Ectodermal cell (in vitro differentiated cells): ENCODE results near the gene TMEFF1.
"Not testable (repeated sequence)": the region's sequence is repeated elsewhere in the genome, so short reads cannot be mapped to it uniquely, and the experiment has no call there.

Source experiments
- H3K27ac ChIP-seq: 2 replicates; pipeline ENCODE4 v1.7.0; 2013; ENCODE audit warnings: mild to moderate bottlenecking, low read depth, low read length; ENCODE audit not compliant: insufficient read depth, poor library complexity, severe bottlenecking
- H3K27me3 ChIP-seq: 2 replicates; pipeline ENCODE4 v1.7.0; 2013; ENCODE audit warnings: mild to moderate bottlenecking, low read length; ENCODE audit not compliant: insufficient read depth, control insufficient read depth, poor library complexity, severe bottlenecking
- H3K36me3 ChIP-seq: one replicate; pipeline ENCODE4 v1.7.0; 2013; ENCODE audit warnings: low read length; ENCODE audit not compliant: control insufficient read depth, insufficient read depth
- H3K4me1 ChIP-seq: one replicate; pipeline ENCODE4 v1.7.0; 2013; ENCODE audit warnings: low read length; ENCODE audit not compliant: control insufficient read depth, insufficient read depth
- H3K4me3 ChIP-seq: 2 replicates; pipeline ENCODE4 v1.7.0; 2013; ENCODE audit warnings: low read depth, low read length, control low read depth; ENCODE audit not compliant: insufficient read depth
- H3K9me3 ChIP-seq: 2 replicates; pipeline ENCODE4 v1.7.0; 2013; ENCODE audit warnings: mild to moderate bottlenecking, low read length, moderate library complexity; ENCODE audit not compliant: control insufficient read depth
- WGBS, 2 experiments: methylation state at CpG; one replicate each; pipeline ENCODE4 v1.1.7; 2013; ENCODE audit warnings: missing lambda C conversion rate in 2 of 2; 5-methylcytosine and 5-hydroxymethylcytosine counted together

The TMEFF1 gene

DNA sequence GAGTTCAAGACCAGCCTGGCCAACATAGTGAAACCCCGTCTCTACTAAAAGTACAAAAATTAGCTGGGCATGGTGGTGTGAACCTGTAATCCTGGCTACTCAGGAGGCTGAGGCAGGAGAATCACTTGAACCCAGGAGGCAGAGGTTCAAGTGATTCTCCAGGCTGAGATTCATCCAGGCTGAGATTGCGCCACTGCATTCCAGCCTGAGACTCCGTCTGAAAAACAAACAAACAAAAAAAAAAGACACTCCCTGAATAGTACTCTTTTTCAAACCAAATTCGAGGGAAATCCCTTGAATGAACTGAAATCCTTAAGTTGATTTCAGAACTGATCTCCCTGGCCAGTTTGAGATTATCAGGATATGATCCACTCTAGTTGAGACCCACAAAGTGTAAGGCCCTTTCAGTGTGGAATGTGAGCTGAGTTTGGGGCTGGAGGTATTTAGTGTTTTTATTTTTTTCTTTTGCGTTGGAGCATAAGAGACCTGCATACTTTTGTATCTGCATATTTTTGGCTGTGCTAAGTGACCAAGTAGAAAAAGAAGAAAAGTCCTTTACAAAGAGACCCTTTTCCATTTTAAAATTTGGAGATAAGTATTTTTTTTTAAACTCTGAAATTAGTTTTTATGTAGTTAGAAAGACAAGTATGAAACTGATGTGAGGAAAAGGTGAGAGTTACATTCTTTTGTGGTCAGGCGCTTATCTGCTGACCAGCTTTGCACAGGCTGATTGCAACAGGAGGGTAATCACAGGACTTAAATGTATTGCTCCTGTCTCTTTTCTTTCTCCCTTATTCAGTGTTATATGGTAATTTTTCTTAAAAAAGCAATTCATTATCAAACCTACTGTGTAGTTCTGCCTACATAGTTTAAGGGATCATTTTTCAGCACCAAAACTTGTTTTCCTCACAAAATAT lies 42.9 kb downstream of the TMEFF1 start:
- Histone ChIP-seq H3K9me3 (no peaks in the 10 kb centered on the region), H3K4me3 (no peak overlapping the region), H3K27me3 (no peaks in the 10 kb centered on the region), H3K4me1 (no peaks in the 10 kb centered on the region), H3K36me3 (peaks cover 23% of the 10 kb centered on the region), H3K27ac (no peak overlapping the region)
- WGBS, 2 experiments: 89 to 90% methylated on average over 5 to 6 of the region's 6 CpGs

DNA sequence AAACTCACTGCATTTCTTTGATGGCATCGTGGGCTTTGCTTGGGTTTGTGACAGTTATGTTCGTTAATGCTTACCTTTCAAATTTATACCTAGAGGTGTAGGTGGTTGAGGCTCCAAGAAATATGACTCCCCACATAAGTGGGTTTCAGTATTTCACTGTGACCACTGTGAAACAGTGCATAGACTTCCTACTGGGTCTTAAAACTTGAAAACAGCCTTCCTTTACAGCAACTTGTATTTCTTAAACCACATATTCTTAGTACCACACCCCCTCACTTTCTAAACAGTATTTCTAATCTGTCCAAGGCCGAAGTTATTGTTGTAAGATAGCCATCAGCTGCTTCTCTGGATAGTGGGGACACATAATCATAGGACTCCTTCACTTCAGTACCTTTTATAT lies 48.3 kb downstream of the TMEFF1 start:
- Histone ChIP-seq H3K36me3 (peaks cover 43% of the 10 kb centered on the region), H3K4me3 (no peak overlapping the region), H3K27ac (no peak overlapping the region), H3K4me1 (no peaks in the 10 kb centered on the region), H3K9me3 (no peaks in the 10 kb centered on the region), H3K27me3 (no peaks in the 10 kb centered on the region)
- 100% methylated on average over 1 to 3 of the region's 3 CpGs for WGBS, 2 experiments

DNA sequence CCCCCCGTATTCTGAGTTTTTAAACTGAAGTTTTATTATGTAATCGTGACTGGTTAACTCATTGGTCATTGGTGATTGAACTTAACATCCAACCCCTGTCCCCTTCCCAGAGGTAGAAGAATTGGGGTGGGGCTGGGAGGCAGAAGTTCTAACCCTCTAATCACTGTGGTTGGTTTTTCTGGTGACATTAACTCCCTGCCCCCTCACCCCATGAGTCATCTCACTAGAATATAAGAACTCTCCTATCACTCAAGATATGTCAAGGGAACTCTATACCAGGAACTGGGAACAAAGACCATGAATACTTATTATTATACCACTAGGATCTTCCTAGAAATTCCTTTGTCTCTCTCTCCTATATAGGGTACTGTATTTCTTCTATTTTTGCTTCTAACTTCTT lies 52.6 kb downstream of the TMEFF1 start:
- Histone ChIP-seq H3K27ac (no peak overlapping the region), H3K36me3 (peaks cover 37% of the 10 kb centered on the region), H3K27me3 (no peaks in the 10 kb centered on the region), H3K4me1 (no peaks in the 10 kb centered on the region), H3K4me3 (no peak overlapping the region), H3K9me3 (no peaks in the 10 kb centered on the region)
- WGBS, 2 experiments: 99 to 100% methylated on average over 1 to 2 of the region's 2 CpGs

DNA sequence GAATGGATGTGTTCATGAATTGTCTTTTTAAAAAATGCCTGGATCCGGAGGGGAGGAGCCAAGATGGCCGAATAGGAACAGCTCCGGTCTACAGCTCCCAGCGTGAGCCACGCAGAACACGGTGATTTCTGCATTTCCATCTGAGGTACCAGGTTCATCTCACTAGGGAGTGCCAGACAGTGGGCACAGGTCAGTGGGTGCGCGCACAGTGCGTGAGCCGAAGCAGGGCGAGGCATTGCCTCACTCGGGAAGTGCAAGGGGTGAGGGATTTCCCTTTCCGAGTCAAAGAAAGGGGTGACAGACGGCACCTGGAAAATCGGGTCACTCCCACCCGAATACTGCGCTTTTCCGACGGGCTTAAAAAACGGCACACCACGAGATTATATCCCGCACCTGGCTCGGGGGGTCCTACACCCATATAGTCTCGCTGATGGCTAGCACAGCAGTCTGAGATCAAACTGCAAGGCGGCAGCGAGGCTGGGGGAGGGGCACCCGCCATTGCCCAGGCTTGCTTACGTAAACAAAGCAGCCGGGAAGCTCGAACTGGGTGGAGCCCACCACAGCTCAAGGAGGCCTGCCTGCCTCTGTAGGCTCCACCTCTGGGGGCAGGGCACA lies 54.3 kb downstream of the TMEFF1 start:
- 91 to 92% methylated on average over 26 to 27 of the region's 30 CpGs for WGBS, 2 experiments
- H3K4me3 ChIP-seq, H3K27me3 ChIP-seq, H3K4me1 ChIP-seq, H3K27ac ChIP-seq, H3K9me3 ChIP-seq: not testable (repeated sequence)
- peaks cover 28% of the 10 kb centered on the region for H3K36me3 ChIP-seq

DNA sequence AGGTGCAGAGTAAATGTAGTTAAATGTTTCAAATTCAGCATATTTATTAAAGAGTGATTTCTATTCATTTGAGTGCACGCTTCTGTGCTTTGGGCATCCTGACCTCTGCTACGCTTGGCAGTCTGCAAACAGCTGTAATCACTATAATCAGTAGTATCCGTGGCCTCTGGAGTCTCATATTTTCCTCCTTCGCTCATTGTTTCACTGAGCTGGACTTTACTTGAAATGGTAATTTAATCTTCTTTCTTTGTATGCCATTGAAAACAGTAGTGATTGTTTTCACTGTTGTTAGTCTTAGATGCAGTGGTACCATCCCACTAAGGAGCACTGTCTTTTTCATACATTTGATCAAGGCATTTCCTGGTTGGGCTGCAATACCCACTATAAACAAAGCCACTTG lies 61.5 kb downstream of the TMEFF1 start:
- 90 to 93% methylated on average over 4 of the region's 4 CpGs for whole genome bisulfite sequencing, 2 experiments
- peaks cover 7% of the 10 kb centered on the region for H3K36me3 ChIP-seq
- no peaks in the 10 kb centered on the region for H3K9me3 ChIP-seq
- no peaks in the 10 kb centered on the region for H3K27me3 ChIP-seq
- no peak overlapping the region for H3K27ac ChIP-seq
- no peak overlapping the region for H3K4me3 ChIP-seq
- no peaks in the 10 kb centered on the region for H3K4me1 ChIP-seq

DNA sequence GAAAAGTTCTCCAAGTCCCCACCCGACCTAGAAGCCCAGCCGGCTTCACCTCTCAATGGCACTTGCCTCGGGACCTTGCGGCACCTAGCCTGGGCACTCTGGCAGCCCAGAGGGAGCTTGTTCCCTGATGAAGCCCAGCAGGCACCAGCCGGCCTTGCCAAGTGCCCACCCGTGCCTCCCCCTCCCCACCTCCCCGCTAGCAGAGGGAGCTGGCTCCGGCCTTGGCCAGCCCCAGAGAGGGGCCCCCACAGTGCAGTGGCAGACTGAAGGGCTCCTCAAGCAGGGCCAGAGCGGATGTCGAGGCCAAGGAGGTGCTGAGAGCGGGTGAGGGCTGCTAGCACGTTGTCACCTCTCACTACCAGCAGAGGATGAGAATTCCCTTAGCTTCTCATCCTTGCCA lies 67.4 kb downstream of the TMEFF1 start:
- WGBS, 2 experiments: 95 to 98% methylated on average over 12 of the region's 12 CpGs
- peaks cover 40% of the 10 kb centered on the region for H3K36me3 ChIP-seq
- no peaks in the 10 kb centered on the region for H3K9me3 ChIP-seq
- no peak overlapping the region for H3K4me3 ChIP-seq
- no peaks in the 10 kb centered on the region for H3K27me3 ChIP-seq
- no peaks in the 10 kb centered on the region for H3K4me1 ChIP-seq
- H3K27ac ChIP-seq: no peak overlapping the region

DNA sequence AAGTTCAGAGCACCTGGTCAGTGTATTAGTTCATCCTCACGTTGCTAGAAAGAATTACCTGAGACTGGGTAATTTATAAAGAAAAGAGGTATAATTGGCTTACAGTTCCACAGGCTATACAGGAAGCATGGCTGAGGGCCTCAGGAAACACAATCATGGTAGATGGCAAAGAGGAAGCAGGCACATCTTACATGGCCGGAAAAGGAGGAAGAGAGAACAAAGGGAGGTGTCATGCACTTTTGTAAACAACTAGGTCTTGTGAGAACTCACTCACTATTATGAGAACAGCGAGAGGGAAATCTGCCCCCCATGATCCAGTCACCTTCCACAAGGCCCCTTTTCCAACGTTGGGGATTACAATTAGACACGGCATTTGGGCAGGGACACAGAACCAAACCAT lies 76.1 kb downstream of the TMEFF1 start:
- peaks cover 53% of the 10 kb centered on the region for H3K36me3 ChIP-seq
- H3K4me1 ChIP-seq: no peaks in the 10 kb centered on the region
- no peak overlapping the region for H3K4me3 ChIP-seq
- H3K9me3 ChIP-seq: no peaks in the 10 kb centered on the region
- H3K27ac ChIP-seq: no peak overlapping the region
- no peaks in the 10 kb centered on the region for H3K27me3 ChIP-seq
- 93% methylated on average over 5 of the region's 5 CpGs for WGBS, 2 experiments

DNA sequence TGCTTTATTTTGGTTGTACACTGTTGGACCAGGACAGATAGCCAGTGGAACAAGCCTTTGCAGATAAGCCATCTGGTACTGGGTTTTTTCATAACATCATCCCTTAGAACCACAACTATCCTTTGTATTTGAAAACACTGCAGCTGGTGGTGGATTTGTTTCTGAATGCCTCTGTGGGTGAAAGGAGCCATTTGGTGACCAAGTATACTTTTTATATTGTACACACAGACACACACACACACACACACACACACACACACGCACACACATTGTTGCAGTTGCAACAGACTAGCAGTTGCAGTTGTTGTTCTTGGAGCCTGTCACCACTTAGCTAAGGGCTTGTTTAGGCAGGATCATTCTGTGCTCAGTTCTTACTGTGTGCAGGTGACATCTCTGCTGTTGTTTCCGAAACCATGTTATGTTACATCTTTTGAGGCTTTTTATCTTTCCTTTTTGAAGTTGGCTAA lies 82.0 kb downstream of the TMEFF1 start:
- Histone ChIP-seq H3K4me3 (no peak overlapping the region), H3K27me3 (no peaks in the 10 kb centered on the region), H3K9me3 (no peaks in the 10 kb centered on the region), H3K36me3 (peaks cover 31% of the 10 kb centered on the region), H3K4me1 (no peaks in the 10 kb centered on the region), H3K27ac (no peak overlapping the region)
- WGBS, 2 experiments: 71 to 80% methylated on average over 2 of the region's 2 CpGs

DNA sequence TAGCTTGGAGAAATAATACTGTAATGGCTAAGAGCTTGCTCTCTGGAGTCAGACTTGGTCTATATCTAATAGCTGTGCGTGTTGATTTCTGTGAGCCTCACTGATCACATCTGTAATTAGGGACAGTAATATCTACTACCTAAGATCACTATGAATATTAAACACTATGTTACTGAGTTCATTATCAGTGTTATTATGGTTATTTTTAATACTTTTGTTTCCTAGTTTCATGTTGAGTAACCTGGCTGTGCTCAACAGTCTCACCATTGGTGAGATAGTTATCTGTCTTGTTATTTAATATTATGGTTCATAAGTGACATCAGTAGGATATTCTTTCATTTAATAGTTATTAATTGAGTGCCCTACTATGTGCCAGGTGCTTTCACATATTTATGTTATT lies 82.5 kb downstream of the TMEFF1 start:
- Histone ChIP-seq H3K27me3 (no peaks in the 10 kb centered on the region), H3K4me1 (no peaks in the 10 kb centered on the region), H3K9me3 (no peaks in the 10 kb centered on the region), H3K36me3 (peaks cover 26% of the 10 kb centered on the region), H3K4me3 (no peak overlapping the region), H3K27ac (no peak overlapping the region)
- WGBS, 2 experiments: 89% methylated on average over 1 of the region's 1 CpG; no CpG with 5 or more reads in 1 of the 2 experiments

DNA sequence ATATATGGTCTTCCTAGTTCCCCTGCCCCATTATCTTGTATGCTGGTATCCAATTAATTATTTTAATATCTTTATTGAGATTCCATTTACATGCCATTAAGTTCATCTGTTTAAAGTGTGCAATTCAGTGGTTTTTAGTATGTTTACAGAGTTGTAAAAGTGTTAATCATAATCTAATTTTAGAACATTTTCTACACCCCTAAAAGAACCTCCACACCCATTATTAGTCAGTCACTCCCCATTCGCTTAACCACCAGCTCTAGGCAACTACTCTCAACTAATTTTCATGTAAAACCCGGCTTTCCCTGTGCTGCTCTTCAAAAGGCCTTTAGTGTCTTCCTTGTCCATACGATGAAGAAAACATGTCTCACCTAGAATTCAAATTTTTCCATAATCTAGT lies 84.1 kb downstream of the TMEFF1 start:
- WGBS, 2 experiments: 93 to 94% methylated on average over 3 of the region's 3 CpGs
- H3K4me1 ChIP-seq: no peaks in the 10 kb centered on the region
- H3K4me3 ChIP-seq: no peak overlapping the region
- no peaks in the 10 kb centered on the region for H3K27me3 ChIP-seq
- H3K36me3 ChIP-seq: peaks cover 29% of the 10 kb centered on the region
- H3K9me3 ChIP-seq: no peaks in the 10 kb centered on the region
- H3K27ac ChIP-seq: no peak overlapping the region
